GM12878 (cell line): Measurements from ENCODE around the gene ZNF583. TPM values are rescaled to one million over a fixed set of nuclear protein-coding genes. Genes with fewer than 3 reads are reported as not detected.

Experiments used
- ATAC-seq: fragments of 200-7000 bp; cut with Tn5 transposase; 3 replicates; pipeline ENCODE4 v1.9.1; 2020; ENCODE audit warnings: mild to moderate bottlenecking, moderate library complexity
- BruUV-seq: library from RNA; stranded (reverse); fragments of 400-500 nt; replicated peaks from 2 replicates; lab custom pipeline; 2021; lab: Mats Ljungman, UMichigan
- CTCF ChIA-PET: fragments of 300-600 bp; sonication (Branson Sonifier 250); formaldehyde crosslinking; extraction: SDS; loops from one replicate; lab custom pipeline; 2021; ENCODE audit warnings: inconsistent platforms; lab: Yijun Ruan, JAX
- POLR2A ChIA-PET: fragments of 350-600 bp; formaldehyde crosslinking; extraction: SDS; loops from one replicate; lab custom pipeline; 2021; ENCODE audit warnings: inconsistent platforms; lab: Charles Lee
- RAD21 ChIA-PET: fragments of 300-600 bp; sonication (Branson Sonifier 250); formaldehyde crosslinking; loops from one replicate; lab custom pipeline; 2023; ENCODE audit warnings: antibody characterized with exemption; ENCODE audit not compliant: unreplicated experiment; lab: Charles Lee
- SMC1A ChIA-PET: fragments of 300-600 bp; sonication (Branson Sonifier 250); formaldehyde crosslinking; loops from one replicate; lab custom pipeline; 2023; ENCODE audit not compliant: unreplicated experiment, uncharacterized antibody; lab: Charles Lee
- DNase-seq: peaks from one replicate; pipeline ENCODE4 v3.0.0-alpha.2; 2011; ENCODE audit warnings: low read depth, low spot score
- FAIRE-seq: peaks from 3 replicates; lab custom pipeline; 2011; peaks lifted over from hg19 to GRCh38; lab: Jason Lieb, UNC
- H2AFZ ChIP-seq: 2 replicates; pipeline ENCODE4 v1.6.0; 2011; ENCODE audit warnings: low read depth, low read length, control low read depth; ENCODE audit not compliant: control insufficient read depth
- H3K27ac ChIP-seq: 2 replicates; pipeline ENCODE4 v1.5.1; 2011; ENCODE audit warnings: control low read depth; ENCODE audit not compliant: control insufficient read depth, insufficient read depth
- H3K27me3 ChIP-seq, 2 experiments: replicated peaks in 1 of 2; 2 replicates each; pipeline versions ENCODE4 v1.6.0 to v1.6.1; 2011; ENCODE audit warnings: low read length in 1 of 2; ENCODE audit not compliant: control insufficient read depth in 2 of 2, insufficient read depth in 2 of 2
- H3K36me3 ChIP-seq, 2 experiments: 2 replicates each; pipeline ENCODE4 v1.5.1; 2011; ENCODE audit warnings: low read length in 1 of 2; ENCODE audit not compliant: control insufficient read depth in 2 of 2, insufficient read depth in 2 of 2
- H3K4me1 ChIP-seq: 2 replicates; pipeline ENCODE4 v1.6.1; 2011; ENCODE audit warnings: mild to moderate bottlenecking, low read length, moderate library complexity, mixed read lengths; ENCODE audit not compliant: control insufficient read depth, insufficient read depth
- H3K4me2 ChIP-seq: 2 replicates; pipeline ENCODE4 v1.6.0; 2011; ENCODE audit warnings: control low read depth; ENCODE audit not compliant: control insufficient read depth, insufficient read depth
- H3K4me3 ChIP-seq: fragments of 200-600 bp; sonication (generic); 2 replicates; pipeline ENCODE4 v1.5.1; 2016
- H3K79me2 ChIP-seq: 2 replicates; pipeline ENCODE4 v1.6.0; 2011; ENCODE audit warnings: low read length; ENCODE audit not compliant: control insufficient read depth, insufficient read depth
- H3K9ac ChIP-seq: 2 replicates; pipeline ENCODE4 v1.8.0; 2011; ENCODE audit warnings: low read length, control low read depth, mixed read lengths; ENCODE audit not compliant: control insufficient read depth, insufficient read depth
- H3K9me3 ChIP-seq: replicated peaks from 3 replicates; pipeline ENCODE4 v1.5.1; 2011; ENCODE audit warnings: mild to moderate bottlenecking, low read length; ENCODE audit not compliant: control insufficient read depth, insufficient read depth
- H4K20me1 ChIP-seq: 2 replicates; pipeline ENCODE4 v1.6.0; 2011; ENCODE audit not compliant: control insufficient read depth, insufficient read depth
- BCL11A ChIP-seq: IDR thresholded peaks from 2 replicates; pipeline ENCODE4 v1.6.1; 2011; ENCODE audit warnings: low read depth, low read length
- EZH2 ChIP-seq: IDR thresholded peaks from 2 replicates; pipeline ENCODE4 v1.6.1; 2012; ENCODE audit warnings: low read depth, mild to moderate bottlenecking, control low read depth, inconsistent platforms, low read length, borderline replicate concordance; ENCODE audit not compliant: control insufficient read depth
- FOS ChIP-seq: IDR thresholded peaks from 3 replicates; pipeline ENCODE4 v1.6.1; 2011; ENCODE audit warnings: borderline replicate concordance; ENCODE audit not compliant: insufficient read length; ENCODE audit errors: extremely low read depth
- IKZF1 ChIP-seq: fragments of 450-650 bp; conservative IDR thresholded peaks from 2 replicates; pipeline ENCODE4 v1.6.1; 2017; ENCODE audit warnings: antibody characterized with exemption, mild to moderate bottlenecking
- MTA2 ChIP-seq: fragments of 450-650 bp; IDR thresholded peaks from 2 replicates; pipeline ENCODE4 v1.6.1; 2016; ENCODE audit warnings: low read depth, mild to moderate bottlenecking, moderate library complexity
- NBN ChIP-seq: fragments of 450-650 bp; IDR thresholded peaks from 2 replicates; pipeline ENCODE4 v1.6.1; 2016
- NFYA ChIP-seq: IDR thresholded peaks from 2 replicates; pipeline ENCODE4 v1.6.1; 2011; ENCODE audit warnings: low read depth, mild to moderate bottlenecking, low read length, improper control_type of control experiment, borderline replicate concordance
- NR2F1 ChIP-seq: fragments of 450-650 bp; conservative IDR thresholded peaks from 2 replicates; pipeline ENCODE4 v1.6.1; 2017; ENCODE audit warnings: mild to moderate bottlenecking
- POLR2AphosphoS2 ChIP-seq: IDR thresholded peaks from 2 replicates; pipeline ENCODE4 v1.6.1; 2011; ENCODE audit warnings: low read depth, mild to moderate bottlenecking, low read length, improper control_type of control experiment, moderate library complexity
- SMAD1 ChIP-seq: fragments of 450-650 bp; IDR thresholded peaks from 2 replicates; pipeline ENCODE4 v1.6.1; 2018; ENCODE audit warnings: mild to moderate bottlenecking, low read depth; ENCODE audit not compliant: partially characterized antibody
- SREBF2 ChIP-seq: IDR thresholded peaks from 2 replicates; pipeline ENCODE4 v1.6.1; 2012; ENCODE audit warnings: mild to moderate bottlenecking, low read length
- WGBS: methylation state at CpG from one replicate; pipeline ENCODE4 v1.1.6; 2016; ENCODE audit warnings: low lambda C conversion rate; ENCODE audit not compliant: insufficient replicate concordance, insufficient coverage; ENCODE audit errors: missing lambda C conversion rate; 5-methylcytosine and 5-hydroxymethylcytosine counted together
- in situ Hi-C: fragments of 300-500 bp; cut with MboI; formaldehyde crosslinking; loops from 9 replicates; pipeline ENCODE4 v1.14.3; 2018; ENCODE audit warnings: mixed read lengths
- intact Hi-C: fragments of 100-400 bp; cut with micrococcal nuclease; formaldehyde crosslinking; loops from one replicate; pipeline ENCODE4 v1.14.2; 2022; ENCODE audit not compliant: unreplicated experiment
- polyA plus RNA-seq, 11 experiments: library from polyadenylated mRNA; depleted of rRNA in 4 of 11; unstranded in 6 of 11; stranded (reverse) in 5 of 11; fragments of >200 nt; fragmentation: Nextera tagmentation in 4 of 11; fragmentation: Illumina TruSeq in 1 of 11; extraction: Ambion mirVana in 4 of 11; extraction: Trizol in 1 of 11; gene quantifications; 1 replicate in 1 of 11; 2 replicates in 10 of 11; pipeline versions ENCODE4 v1.2.1 to v1.2.3, GENCODE V29; 2011 to 2016; ENCODE audit warnings: inconsistent platforms in 2 of 11, missing spikeins in 2 of 11, low read depth in 1 of 11
- total RNA-seq, 4 experiments: library from RNA; depleted of rRNA in 3 of 4; stranded (reverse); fragments of >200 nt in 3 of 4; fragmentation: Illumina TruSeq in 1 of 4; extraction: Trizol in 1 of 4; gene quantifications; 2 replicates each; pipeline versions ENCODE4 v1.2.1 to v1.2.3, GENCODE V29; 2013 to 2021
- TF ChIP-seq, protein P1 (sequence below): fragments of 450-650 bp; IDR thresholded peaks from 2 replicates; pipeline ENCODE4 v1.6.1; 2017; ENCODE audit warnings: mild to moderate bottlenecking, moderate library complexity
- TF ChIP-seq, protein P2 (sequence below): IDR thresholded peaks from 2 replicates; pipeline ENCODE4 v1.6.1; 2012; ENCODE audit warnings: low read depth, low read length, improper control_type of control experiment
- TF ChIP-seq, protein P3 (sequence below): fragments of 450-650 bp; IDR thresholded peaks from 2 replicates; pipeline ENCODE4 v1.6.1; 2017; ENCODE audit warnings: low read depth, mild to moderate bottlenecking, moderate library complexity
- TF ChIP-seq, protein P4 (sequence below): fragments of 450-650 bp; IDR thresholded peaks from 2 replicates; pipeline ENCODE4 v1.6.1; 2017; ENCODE audit warnings: mild to moderate bottlenecking, low read depth, inconsistent platforms; ENCODE audit not compliant: poor library complexity, severe bottlenecking

Gene ZNF583
- total and polyA plus RNA-seq, 10 of the 15 experiments (the other 5 are each of a cell fraction or from before 2014, with no cell fraction given), result 0.40 to 3.1 (median 1.4) TPM

DNA sequence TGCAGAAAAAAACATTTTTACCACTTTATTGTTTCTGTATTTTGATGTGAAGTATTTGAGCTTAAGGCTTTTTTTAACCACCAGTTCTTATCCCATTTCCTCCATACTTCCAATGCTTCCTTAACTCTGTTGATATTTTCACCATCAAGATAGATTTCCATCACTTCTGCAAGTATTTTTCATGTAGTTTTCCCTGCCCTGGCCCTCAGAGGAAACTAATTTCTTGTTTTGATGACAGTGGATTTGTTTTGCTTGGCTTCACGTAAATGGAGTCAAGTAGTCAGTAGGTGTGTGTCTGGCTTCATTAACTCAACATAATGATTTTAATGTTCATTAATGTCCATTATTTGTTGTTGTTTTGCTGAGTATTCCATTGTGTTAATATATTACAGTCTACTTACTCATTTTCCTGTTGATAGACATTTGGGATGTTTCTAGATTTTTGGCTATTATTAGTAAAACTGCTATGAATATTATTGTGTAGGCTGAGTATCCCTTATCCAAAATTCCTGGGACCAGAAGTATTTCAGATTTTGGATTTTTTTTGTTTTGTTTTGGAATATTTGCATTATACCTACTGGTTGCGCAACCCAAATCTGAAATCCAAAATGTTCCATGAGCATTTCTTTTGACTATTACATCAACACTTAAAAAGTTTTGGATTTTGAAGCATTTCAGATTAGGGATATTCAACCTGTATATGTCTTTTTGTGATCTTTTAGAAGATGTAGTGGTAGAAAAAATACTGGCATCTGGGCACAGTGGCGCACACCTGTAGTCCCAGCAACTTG, 34.1 kb upstream of the ZNF583 start:
- CTCF ChIA-PET, result no interaction called here
- Histone ChIP-seq H3K79me2 (no peaks in the 10 kb centered on the region; the same call in 1 of the 2 replicates), H3K36me3 (no peaks in the 10 kb centered on the region; a peak in 1 of 4 replicates), H3K9ac (no peak overlapping the region), H3K4me3 (no peak overlapping the region), H3K4me1 (no peaks in the 10 kb centered on the region), H2AFZ (no peak overlapping the region), H3K4me2 (no peak overlapping the region), H3K27ac (no peak overlapping the region), H4K20me1 (no peaks in the 10 kb centered on the region), H3K9me3 (peaks cover 13% of the 10 kb centered on the region), H3K27me3 (no peaks in the 10 kb centered on the region)
- in situ Hi-C loops, result no loop called here
- RAD21 ChIA-PET, result no interaction called here
- no peak for FAIRE-seq
- no TSS peak for BruUV-seq
- POLR2A ChIA-PET, result interaction anchor here (0.6 kb wide), 1 partner anchor 865 kb away, joined by 3 read pairs; no protein-coding TSS in a partner anchor
- ATAC-seq, result no peak
- intact Hi-C loops, result no loop called here
- 79% methylated on average over 3 of the region's 3 CpGs for WGBS
- SMC1A ChIA-PET, result no interaction called here
- DNase-seq, result no peak
- TF ChIP-seq NR2F1 (no peak), SREBF2 (no peak), FOS (no peak), NFYA (no peak), POLR2AphosphoS2 (no peak), EZH2 (no peak), SMAD1 (no peak), IKZF1 (no peak), MTA2 (no peak), NBN (no peak), BCL11A (no peak)
- TF ChIP-seq, protein P1, sequence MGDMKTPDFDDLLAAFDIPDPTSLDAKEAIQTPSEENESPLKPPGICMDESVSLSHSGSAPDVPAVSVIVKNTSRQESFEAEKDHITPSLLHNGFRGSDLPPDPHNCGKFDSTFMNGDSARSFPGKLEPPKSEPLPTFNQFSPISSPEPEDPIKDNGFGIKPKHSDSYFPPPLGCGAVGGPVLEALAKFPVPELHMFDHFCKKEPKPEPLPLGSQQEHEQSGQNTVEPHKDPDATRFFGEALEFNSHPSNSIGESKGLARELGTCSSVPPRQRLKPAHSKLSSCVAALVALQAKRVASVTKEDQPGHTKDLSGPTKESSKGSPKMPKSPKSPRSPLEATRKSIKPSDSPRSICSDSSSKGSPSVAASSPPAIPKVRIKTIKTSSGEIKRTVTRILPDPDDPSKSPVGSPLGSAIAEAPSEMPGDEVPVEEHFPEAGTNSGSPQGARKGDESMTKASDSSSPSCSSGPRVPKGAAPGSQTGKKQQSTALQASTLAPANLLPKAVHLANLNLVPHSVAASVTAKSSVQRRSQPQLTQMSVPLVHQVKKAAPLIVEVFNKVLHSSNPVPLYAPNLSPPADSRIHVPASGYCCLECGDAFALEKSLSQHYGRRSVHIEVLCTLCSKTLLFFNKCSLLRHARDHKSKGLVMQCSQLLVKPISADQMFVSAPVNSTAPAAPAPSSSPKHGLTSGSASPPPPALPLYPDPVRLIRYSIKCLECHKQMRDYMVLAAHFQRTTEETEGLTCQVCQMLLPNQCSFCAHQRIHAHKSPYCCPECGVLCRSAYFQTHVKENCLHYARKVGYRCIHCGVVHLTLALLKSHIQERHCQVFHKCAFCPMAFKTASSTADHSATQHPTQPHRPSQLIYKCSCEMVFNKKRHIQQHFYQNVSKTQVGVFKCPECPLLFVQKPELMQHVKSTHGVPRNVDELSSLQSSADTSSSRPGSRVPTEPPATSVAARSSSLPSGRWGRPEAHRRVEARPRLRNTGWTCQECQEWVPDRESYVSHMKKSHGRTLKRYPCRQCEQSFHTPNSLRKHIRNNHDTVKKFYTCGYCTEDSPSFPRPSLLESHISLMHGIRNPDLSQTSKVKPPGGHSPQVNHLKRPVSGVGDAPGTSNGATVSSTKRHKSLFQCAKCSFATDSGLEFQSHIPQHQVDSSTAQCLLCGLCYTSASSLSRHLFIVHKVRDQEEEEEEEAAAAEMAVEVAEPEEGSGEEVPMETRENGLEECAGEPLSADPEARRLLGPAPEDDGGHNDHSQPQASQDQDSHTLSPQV, result no peak
- TF ChIP-seq, protein P2, sequence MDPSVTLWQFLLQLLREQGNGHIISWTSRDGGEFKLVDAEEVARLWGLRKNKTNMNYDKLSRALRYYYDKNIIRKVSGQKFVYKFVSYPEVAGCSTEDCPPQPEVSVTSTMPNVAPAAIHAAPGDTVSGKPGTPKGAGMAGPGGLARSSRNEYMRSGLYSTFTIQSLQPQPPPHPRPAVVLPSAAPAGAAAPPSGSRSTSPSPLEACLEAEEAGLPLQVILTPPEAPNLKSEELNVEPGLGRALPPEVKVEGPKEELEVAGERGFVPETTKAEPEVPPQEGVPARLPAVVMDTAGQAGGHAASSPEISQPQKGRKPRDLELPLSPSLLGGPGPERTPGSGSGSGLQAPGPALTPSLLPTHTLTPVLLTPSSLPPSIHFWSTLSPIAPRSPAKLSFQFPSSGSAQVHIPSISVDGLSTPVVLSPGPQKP, result no peak
- TF ChIP-seq, protein P3, sequence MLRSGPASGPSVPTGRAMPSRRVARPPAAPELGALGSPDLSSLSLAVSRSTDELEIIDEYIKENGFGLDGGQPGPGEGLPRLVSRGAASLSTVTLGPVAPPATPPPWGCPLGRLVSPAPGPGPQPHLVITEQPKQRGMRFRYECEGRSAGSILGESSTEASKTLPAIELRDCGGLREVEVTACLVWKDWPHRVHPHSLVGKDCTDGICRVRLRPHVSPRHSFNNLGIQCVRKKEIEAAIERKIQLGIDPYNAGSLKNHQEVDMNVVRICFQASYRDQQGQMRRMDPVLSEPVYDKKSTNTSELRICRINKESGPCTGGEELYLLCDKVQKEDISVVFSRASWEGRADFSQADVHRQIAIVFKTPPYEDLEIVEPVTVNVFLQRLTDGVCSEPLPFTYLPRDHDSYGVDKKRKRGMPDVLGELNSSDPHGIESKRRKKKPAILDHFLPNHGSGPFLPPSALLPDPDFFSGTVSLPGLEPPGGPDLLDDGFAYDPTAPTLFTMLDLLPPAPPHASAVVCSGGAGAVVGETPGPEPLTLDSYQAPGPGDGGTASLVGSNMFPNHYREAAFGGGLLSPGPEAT, result no peak
- TF ChIP-seq, protein P4, sequence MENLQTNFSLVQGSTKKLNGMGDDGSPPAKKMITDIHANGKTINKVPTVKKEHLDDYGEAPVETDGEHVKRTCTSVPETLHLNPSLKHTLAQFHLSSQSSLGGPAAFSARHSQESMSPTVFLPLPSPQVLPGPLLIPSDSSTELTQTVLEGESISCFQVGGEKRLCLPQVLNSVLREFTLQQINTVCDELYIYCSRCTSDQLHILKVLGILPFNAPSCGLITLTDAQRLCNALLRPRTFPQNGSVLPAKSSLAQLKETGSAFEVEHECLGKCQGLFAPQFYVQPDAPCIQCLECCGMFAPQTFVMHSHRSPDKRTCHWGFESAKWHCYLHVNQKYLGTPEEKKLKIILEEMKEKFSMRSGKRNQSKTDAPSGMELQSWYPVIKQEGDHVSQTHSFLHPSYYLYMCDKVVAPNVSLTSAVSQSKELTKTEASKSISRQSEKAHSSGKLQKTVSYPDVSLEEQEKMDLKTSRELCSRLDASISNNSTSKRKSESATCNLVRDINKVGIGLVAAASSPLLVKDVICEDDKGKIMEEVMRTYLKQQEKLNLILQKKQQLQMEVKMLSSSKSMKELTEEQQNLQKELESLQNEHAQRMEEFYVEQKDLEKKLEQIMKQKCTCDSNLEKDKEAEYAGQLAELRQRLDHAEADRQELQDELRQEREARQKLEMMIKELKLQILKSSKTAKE, result no peak
